ENCODE results near the gene ZBED4.

DNA sequence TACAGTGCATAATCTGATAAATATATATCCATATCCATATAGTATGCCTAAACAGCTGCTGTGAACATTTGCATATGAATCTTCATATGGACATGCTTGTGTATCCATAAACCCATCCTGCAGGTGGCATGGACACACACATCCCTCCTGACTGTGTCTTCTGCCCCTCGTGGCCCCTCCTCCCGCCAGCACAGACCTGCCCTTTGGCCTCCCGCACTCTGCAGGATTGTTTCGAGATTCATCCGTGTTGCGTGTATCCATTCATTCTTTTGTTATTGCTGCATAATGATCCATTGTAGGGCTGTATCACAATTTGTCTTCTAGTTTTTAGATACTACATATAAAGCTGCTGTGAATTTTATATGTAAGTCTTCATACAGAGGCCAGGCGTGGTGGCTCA, 24.0 kb downstream of the ZBED4 start:
- TF ChIP-seq, protein P1, sequence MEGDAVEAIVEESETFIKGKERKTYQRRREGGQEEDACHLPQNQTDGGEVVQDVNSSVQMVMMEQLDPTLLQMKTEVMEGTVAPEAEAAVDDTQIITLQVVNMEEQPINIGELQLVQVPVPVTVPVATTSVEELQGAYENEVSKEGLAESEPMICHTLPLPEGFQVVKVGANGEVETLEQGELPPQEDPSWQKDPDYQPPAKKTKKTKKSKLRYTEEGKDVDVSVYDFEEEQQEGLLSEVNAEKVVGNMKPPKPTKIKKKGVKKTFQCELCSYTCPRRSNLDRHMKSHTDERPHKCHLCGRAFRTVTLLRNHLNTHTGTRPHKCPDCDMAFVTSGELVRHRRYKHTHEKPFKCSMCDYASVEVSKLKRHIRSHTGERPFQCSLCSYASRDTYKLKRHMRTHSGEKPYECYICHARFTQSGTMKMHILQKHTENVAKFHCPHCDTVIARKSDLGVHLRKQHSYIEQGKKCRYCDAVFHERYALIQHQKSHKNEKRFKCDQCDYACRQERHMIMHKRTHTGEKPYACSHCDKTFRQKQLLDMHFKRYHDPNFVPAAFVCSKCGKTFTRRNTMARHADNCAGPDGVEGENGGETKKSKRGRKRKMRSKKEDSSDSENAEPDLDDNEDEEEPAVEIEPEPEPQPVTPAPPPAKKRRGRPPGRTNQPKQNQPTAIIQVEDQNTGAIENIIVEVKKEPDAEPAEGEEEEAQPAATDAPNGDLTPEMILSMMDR (conservative IDR thresholded peaks at IDR 0.05; ENCODE audit: low read depth, low read length), result no peak
- TF ChIP-seq EZH2 (IDR thresholded peaks at IDR 0.05; ENCODE audit: borderline replicate concordance, low read depth, low read length, poor library complexity, severe bottlenecking), result no peak

All from A673 (cell line).